Measurements from ENCODE around the gene UCK1. TPM values are rescaled to one million over a fixed set of nuclear protein-coding genes. Genes with fewer than 3 reads are reported as not detected.

The UCK1 gene
- total and polyA plus RNA-seq, 2 experiments from 2014 or later, result 22.2 to 36.8 TPM

DNA sequence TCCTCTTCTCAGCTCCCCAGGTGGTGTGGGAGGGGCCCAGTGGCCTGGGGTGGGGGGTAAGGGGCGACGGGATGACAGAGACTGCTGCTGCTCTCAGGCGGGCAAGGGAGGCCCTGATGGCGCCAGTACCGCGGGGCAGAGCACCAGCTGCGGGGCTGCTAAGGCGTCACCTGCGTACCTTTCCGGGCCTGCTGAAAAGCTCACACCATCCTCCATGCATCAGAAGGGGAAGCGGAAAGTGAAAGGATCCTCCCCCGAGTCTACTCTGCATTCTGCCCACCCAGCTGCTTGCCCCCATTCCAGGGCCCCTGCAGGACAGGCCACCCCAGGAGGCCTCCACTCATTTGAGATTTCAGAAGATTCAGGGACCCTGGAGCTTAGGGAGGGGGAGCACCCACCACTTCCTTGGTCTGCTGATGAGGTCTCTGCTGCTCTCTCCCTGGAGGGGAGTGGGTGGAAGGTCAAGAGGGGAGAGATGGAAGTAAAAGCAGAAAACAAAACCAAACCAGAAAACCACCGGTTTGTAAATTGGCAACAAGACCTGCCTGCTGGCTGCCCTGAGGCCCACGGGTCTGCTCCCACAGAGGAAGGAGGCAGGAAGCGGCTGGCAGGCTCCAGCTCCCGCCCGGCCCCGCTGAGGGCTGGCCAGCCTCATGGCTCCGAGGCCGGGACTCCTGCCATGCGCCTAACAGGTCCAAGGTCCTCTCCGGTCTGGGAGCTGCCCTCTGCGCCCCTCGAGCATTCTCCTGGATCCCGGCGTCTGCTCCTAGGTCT is 47.9 kb upstream of the UCK1 start:
- Histone ChIP-seq H3K4me2 (no peak overlapping the region), H3K4me3 (no peak overlapping the region), H3K4me1 (ENCODE audit: insufficient read depth) (no peaks in the 10 kb centered on the region), H3K36me3 (replicated peaks; ENCODE audit: insufficient read depth, low read depth) (no peaks in the 10 kb centered on the region), H3K27ac (no peak overlapping the region), H3K9me3 (ENCODE audit: low read depth) (no peaks in the 10 kb centered on the region), H3K79me2 (no peaks in the 10 kb centered on the region), H2AFZ (no peak overlapping the region), H4K20me1 (ENCODE audit: insufficient read depth, poor library complexity, severe bottlenecking) (no peaks in the 10 kb centered on the region), H3K27me3 (no peaks in the 10 kb centered on the region), H3K9me2 (replicated peaks; ENCODE audit: insufficient read depth) (no peaks in the 10 kb centered on the region)
- TF ChIP-seq EZH2 (IDR thresholded peaks at IDR 0.05; ENCODE audit: borderline replicate concordance) (no peak), EZH2phosphoT487 (IDR thresholded peaks at IDR 0.05; ENCODE audit: low read depth, severe bottlenecking, unreplicated experiment) (no peak), CTCF (IDR thresholded peaks at IDR 0.05; ENCODE audit: poor library complexity) (no peak)
- DNase-seq (ENCODE audit: low spot score), result no peak
- 94% methylated on average over 24 of the region's 26 CpGs for WGBS (ENCODE audit: low lambda C conversion rate, missing lambda C conversion rate)

GRCh38 chr9:131578021-131578420 is 47.0 kb upstream of the UCK1 start:
- no peaks in the 10 kb centered on the region for H3K27me3 ChIP-seq
- no peaks in the 10 kb centered on the region for H3K9me3 ChIP-seq (ENCODE audit: low read depth)
- WGBS (ENCODE audit: low lambda C conversion rate, missing lambda C conversion rate), result 83% methylated on average over 13 of the region's 13 CpGs
- no peak for DNase-seq (ENCODE audit: low spot score)
- no peak overlapping the region for H3K27ac ChIP-seq
- no peak overlapping the region for H2AFZ ChIP-seq
- no peak overlapping the region for H3K4me2 ChIP-seq
- H3K4me3 ChIP-seq, result no peak overlapping the region
- no peaks in the 10 kb centered on the region for H3K79me2 ChIP-seq
- no peaks in the 10 kb centered on the region for H4K20me1 ChIP-seq (ENCODE audit: insufficient read depth, poor library complexity, severe bottlenecking)
- H3K4me1 ChIP-seq (ENCODE audit: insufficient read depth), result no peaks in the 10 kb centered on the region
- TF ChIP-seq CTCF (IDR thresholded peaks at IDR 0.05; ENCODE audit: poor library complexity) (no peak), EZH2 (IDR thresholded peaks at IDR 0.05; ENCODE audit: borderline replicate concordance) (no peak), EZH2phosphoT487 (IDR thresholded peaks at IDR 0.05; ENCODE audit: low read depth, severe bottlenecking, unreplicated experiment) (no peak)
- H3K36me3 ChIP-seq (replicated peaks; ENCODE audit: insufficient read depth, low read depth), result no peaks in the 10 kb centered on the region
- no peaks in the 10 kb centered on the region for H3K9me2 ChIP-seq (replicated peaks; ENCODE audit: insufficient read depth)

DNA sequence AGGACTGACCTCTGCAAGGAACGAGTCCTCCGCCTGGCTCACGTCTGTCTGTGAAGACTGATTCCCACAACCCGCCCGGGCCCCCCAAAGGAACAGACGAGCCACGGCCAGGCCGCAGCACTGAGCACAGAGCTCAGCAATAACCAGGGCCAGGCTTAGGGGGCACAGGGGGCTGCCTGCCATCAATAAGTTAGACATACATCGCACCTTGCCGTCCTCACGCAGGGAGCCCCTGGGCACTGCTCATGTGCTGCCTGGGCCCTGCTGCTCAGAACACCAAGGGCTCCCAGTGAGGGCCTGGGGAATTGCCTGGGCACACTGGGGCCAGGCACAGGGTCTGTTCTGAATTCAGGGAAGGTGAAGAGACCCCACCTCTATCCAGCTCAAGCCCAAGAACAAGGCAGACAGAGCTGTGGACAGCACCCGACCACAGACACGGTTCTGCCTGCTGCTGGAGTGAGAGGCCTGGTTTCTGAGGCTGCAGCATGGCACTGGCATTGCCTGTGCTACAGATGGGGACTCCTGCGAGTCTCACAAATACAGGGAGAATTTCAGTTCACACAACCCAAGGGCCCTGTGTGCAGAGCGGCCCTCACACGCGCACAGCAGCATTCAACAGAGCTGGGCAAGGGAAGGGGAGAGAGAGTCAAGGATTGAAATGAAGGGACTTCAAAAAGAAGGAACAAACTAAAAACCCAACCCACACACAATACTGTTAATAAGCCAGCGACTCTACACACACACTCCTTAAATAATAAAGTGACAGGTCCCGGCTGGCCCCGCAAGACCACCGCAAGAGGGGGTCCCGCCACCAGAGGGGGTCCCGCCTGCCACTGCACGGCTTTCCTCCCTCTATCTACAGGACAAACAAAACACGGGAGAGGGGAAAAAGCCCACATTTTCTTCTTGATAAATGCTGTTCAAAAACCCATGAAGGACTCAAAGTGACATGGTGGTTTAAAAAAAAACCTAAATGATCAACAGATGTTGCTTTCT is 46.2 kb upstream of the UCK1 start:
- TF ChIP-seq EZH2phosphoT487 (IDR thresholded peaks at IDR 0.05; ENCODE audit: low read depth, severe bottlenecking, unreplicated experiment), result no peak
- no peak for TF ChIP-seq EZH2 (IDR thresholded peaks at IDR 0.05; ENCODE audit: borderline replicate concordance)
- TF ChIP-seq CTCF (IDR thresholded peaks at IDR 0.05; ENCODE audit: poor library complexity), result no peak
- Histone ChIP-seq H3K9me3 (ENCODE audit: low read depth) (no peaks in the 10 kb centered on the region), H3K79me2 (no peaks in the 10 kb centered on the region), H3K27ac (no peak overlapping the region), H3K36me3 (replicated peaks; ENCODE audit: insufficient read depth, low read depth) (no peaks in the 10 kb centered on the region), H3K9me2 (replicated peaks; ENCODE audit: insufficient read depth) (no peaks in the 10 kb centered on the region), H3K4me2 (no peak overlapping the region), H2AFZ (no peak overlapping the region), H3K27me3 (no peaks in the 10 kb centered on the region), H3K4me3 (no peak overlapping the region), H4K20me1 (ENCODE audit: insufficient read depth, poor library complexity, severe bottlenecking) (no peaks in the 10 kb centered on the region), H3K4me1 (ENCODE audit: insufficient read depth) (no peaks in the 10 kb centered on the region)
- no peak for DNase-seq (ENCODE audit: low spot score)
- 88% methylated on average over 18 of the region's 25 CpGs for WGBS (ENCODE audit: low lambda C conversion rate, missing lambda C conversion rate)
